Activated naive CD4-positive, alpha-beta T cell treated with anti-CD3 and anti-CD28 coated beads, Interleukin-2, amount 50 U/mL, for 72 hours (primary cell): Measurements from ENCODE around the gene C1QTNF12. TPM values are rescaled to one million over a fixed set of nuclear protein-coding genes. Genes with fewer than 3 reads are reported as not detected.

Experiments
- total RNA-seq, 2 donors: library from RNA; stranded (reverse); gene quantifications; one replicate each; pipeline ENCODE4 v1.2.3, GENCODE V29; 2022

Gene C1QTNF12
- total RNA-seq, 2 donors from 2014 or later: 4.0 to 17.7 TPM

Other genes with a start within 250 kb of the C1QTNF12 start
- 1 to 10 TPM; 3.2 to 4.4 TPM for gene HES4, start 246.6 kb downstream of the C1QTNF12 start, total RNA-seq
- gene ISG15, start 233.2 kb downstream of the C1QTNF12 start, total RNA-seq: 10 to 100 TPM; 91.6 to 97.5 TPM
- gene AGRN, start 226.6 kb downstream of the C1QTNF12 start, total RNA-seq: 10 to 100 TPM; 44.5 to 79.9 TPM
- not detected for gene RNF223, start 172.4 kb downstream of the C1QTNF12 start, total RNA-seq
- 10 to 100 TPM; 20.7 to 21.2 TPM for gene C1orf159, start 130.6 kb downstream of the C1QTNF12 start, total RNA-seq
- gene TTLL10, start 72.8 kb downstream of the C1QTNF12 start, total RNA-seq: not detected
- 100 to 1,000 TPM in 1 of 2 donors, 10 to 100 TPM in 1; 43.6 to 250 TPM for gene TNFRSF18, start 40.1 kb downstream of the C1QTNF12 start, total RNA-seq
- gene TNFRSF4, start 32.6 kb downstream of the C1QTNF12 start, total RNA-seq: 100 to 1,000 TPM; 166 to 176 TPM
- 100 to 1,000 TPM in 1 of 2 donors, 10 to 100 TPM in 1; 68.4 to 144 TPM for gene SDF4, start 14.7 kb downstream of the C1QTNF12 start, total RNA-seq
- gene B3GALT6, start 14.5 kb downstream of the C1QTNF12 start, total RNA-seq: 10 to 100 TPM in 1 of 2 donors, 1 to 10 TPM in 1; 9.0 to 12.5 TPM
- gene UBE2J2, start 27.1 kb upstream of the C1QTNF12 start, total RNA-seq: 10 to 100 TPM; 59.4 to 80.5 TPM
- gene SCNN1D, start 33.7 kb upstream of the C1QTNF12 start, total RNA-seq: 10 to 100 TPM in 1 of 2 donors, 1 to 10 TPM in 1; 3.2 to 11.7 TPM
- 10 to 100 TPM; 38.3 to 52.4 TPM for gene ACAP3, start 61.2 kb upstream of the C1QTNF12 start, total RNA-seq
- gene PUSL1, start 61.9 kb upstream of the C1QTNF12 start, total RNA-seq: 10 to 100 TPM; 15.1 to 39.5 TPM
- gene INTS11, start 77.9 kb upstream of the C1QTNF12 start, total RNA-seq: 100 to 1,000 TPM; 119 to 142 TPM
- gene CPTP, start 78.1 kb upstream of the C1QTNF12 start, total RNA-seq: 10 to 100 TPM in 1 of 2 donors, 1 to 10 TPM in 1; 9.8 to 12.2 TPM
- under 1 TPM; 0.32 to 0.43 TPM for gene TAS1R3, start 84.6 kb upstream of the C1QTNF12 start, total RNA-seq
- gene DVL1, start 102.7 kb upstream of the C1QTNF12 start, total RNA-seq: 10 to 100 TPM; 41.9 to 44.8 TPM
- gene MXRA8, start 111.8 kb upstream of the C1QTNF12 start, total RNA-seq: under 1 TPM in 1 of 2 donors, not detected in 1; 0.66 TPM
- gene AURKAIP1, start 128.5 kb upstream of the C1QTNF12 start, total RNA-seq: 100 to 1,000 TPM; 115 to 122 TPM
- gene CCNL2, start 152.6 kb upstream of the C1QTNF12 start, total RNA-seq: 100 to 1,000 TPM; 108 to 174 TPM
- gene MRPL20, start 160.6 kb upstream of the C1QTNF12 start, total RNA-seq: 100 to 1,000 TPM in 1 of 2 donors, 10 to 100 TPM in 1; 82.9 to 115 TPM
- under 1 TPM in 1 of 2 donors, not detected in 1; 0.29 TPM for gene ANKRD65, start 174.6 kb upstream of the C1QTNF12 start, total RNA-seq
- 1 to 10 TPM in 1 of 2 donors, under 1 TPM in 1; 0.59 to 6.9 TPM for gene VWA1, start 189.0 kb upstream of the C1QTNF12 start, total RNA-seq
- gene ATAD3C, start 203.0 kb upstream of the C1QTNF12 start, total RNA-seq: 1 to 10 TPM; 1.1 to 1.9 TPM
- 10 to 100 TPM; 30.1 to 33.1 TPM for gene ATAD3B, start 225.0 kb upstream of the C1QTNF12 start, total RNA-seq